ENCODE results near the gene UGT1A7.

GRCh38 chr2:233769260-233769659 is 87.6 kb downstream of the UGT1A7 start:
- TF ChIP-seq CTCF (IDR thresholded peaks at IDR 0.05) (no peak), POLR2A (IDR thresholded peaks at IDR 0.05) (no peak)

Data from right lobe of liver (tissue), 4 donors.